ENCODE data around the gene TTC27. TPM values are rescaled to one million over a fixed set of nuclear protein-coding genes. Genes with fewer than 3 reads are reported as not detected.

TTC27 gene
- total and polyA plus RNA-seq, 10 of the 15 experiments (the other 5 are each of a cell fraction or from before 2014, with no cell fraction given): 20.4 to 34.9 (median 26.0) TPM

DNA sequence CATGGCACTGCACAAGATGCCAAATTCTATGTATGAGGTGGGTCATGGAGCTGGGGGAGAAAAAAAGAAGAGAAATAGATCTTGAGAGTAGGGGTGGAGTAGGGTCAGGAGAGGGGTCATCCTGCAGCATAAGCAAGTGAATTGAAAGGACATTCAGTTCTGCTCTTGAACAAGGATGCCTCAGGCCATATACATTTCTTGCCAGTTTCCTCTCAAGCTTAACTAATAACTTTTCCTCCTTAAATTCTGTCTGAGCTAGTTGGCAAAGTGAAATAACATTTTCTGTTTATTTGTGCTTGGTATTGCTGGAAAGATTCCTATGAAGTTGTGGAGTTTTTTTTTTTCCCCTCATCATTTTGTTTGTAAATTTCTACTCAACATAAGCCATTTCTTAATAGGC lies 219.9 kb downstream of the TTC27 start (continued):
- no peak for TF ChIP-seq RB1 (IDR thresholded peaks at IDR 0.05; ENCODE audit: borderline replicate concordance)

GRCh38 chr2:32849456-32850194 lies 221.8 kb downstream of the TTC27 start:
- no peak for DNase-seq (ENCODE audit: low read depth, low spot score)
- BruUV-seq (replicated peaks): no TSS peak
- H3K79me2 ChIP-seq (ENCODE audit: control insufficient read depth, insufficient read depth, low read length): no peaks in the 10 kb centered on the region
- no peak overlapping the region for H3K27ac ChIP-seq (ENCODE audit: control insufficient read depth, insufficient read depth)
- peaks cover 0 to 2% of the 10 kb centered on the region in 2 experiments; a peak in 1 of 4 replicates for H3K27me3 ChIP-seq (replicated peaks in 1 of 2; ENCODE audit: control insufficient read depth in 2 of 2, insufficient read depth in 2 of 2, low read length in 1 of 2)
- no peak overlapping the region for H3K4me3 ChIP-seq
- RAD21 ChIA-PET (ENCODE audit: unreplicated experiment): no interaction called here
- POLR2A ChIA-PET: no interaction called here
- no peak overlapping the region for H3K4me2 ChIP-seq (ENCODE audit: control insufficient read depth, insufficient read depth)
- FAIRE-seq: no peak
- ATAC-seq: no peak
- H3K9ac ChIP-seq (ENCODE audit: control insufficient read depth, insufficient read depth, low read length): no peak overlapping the region
- no peaks in the 10 kb centered on the region for H3K4me1 ChIP-seq (ENCODE audit: control insufficient read depth, insufficient read depth, low read length)
- H4K20me1 ChIP-seq (ENCODE audit: control insufficient read depth, insufficient read depth): no peaks in the 10 kb centered on the region
- 41% methylated on average over 5 of the region's 5 CpGs for WGBS (ENCODE audit: insufficient coverage, insufficient replicate concordance, low lambda C conversion rate, missing lambda C conversion rate)
- intact Hi-C loops (cut with micrococcal nuclease; ENCODE audit: unreplicated experiment): no loop called here
- CTCF ChIA-PET: no interaction called here
- SMC1A ChIA-PET (ENCODE audit: uncharacterized antibody, unreplicated experiment): interaction anchor here (0.6 kb wide), 1 partner anchor 95 kb away, joined by 3 read pairs; no protein-coding TSS in a partner anchor
- no peak overlapping the region for H2AFZ ChIP-seq (ENCODE audit: control insufficient read depth, low read depth, low read length)
- no peaks in the 10 kb centered on the region for H3K36me3 ChIP-seq (ENCODE audit: control insufficient read depth in 2 of 2, insufficient read depth in 2 of 2, low read length in 1 of 2)
- in situ Hi-C loops (cut with MboI): no loop called here
- H3K9me3 ChIP-seq (replicated peaks; ENCODE audit: control insufficient read depth, insufficient read depth, low read length): no peaks in the 10 kb centered on the region; the same call in 2 of the 3 replicates
- TF ChIP-seq SMAD5 (IDR thresholded peaks at IDR 0.05; ENCODE audit: low read depth) (no peak), MTA2 (IDR thresholded peaks at IDR 0.05; ENCODE audit: low read depth) (no peak), STAT1 (conservative IDR thresholded peaks at IDR 0.05) (no peak), SRF (IDR thresholded peaks at IDR 0.05; ENCODE audit: low read depth in 2 of 2, low read length in 2 of 2) (no peak), RELB (IDR thresholded peaks at IDR 0.05; ENCODE audit: low read depth) (no peak), CREB1 (IDR thresholded peaks at IDR 0.05; ENCODE audit: low read depth) (no peak), NR2C1 (IDR thresholded peaks at IDR 0.05) (no peak), CEBPB (IDR thresholded peaks at IDR 0.05; ENCODE audit: borderline replicate concordance in 1 of 2, low read depth in 2 of 2, low read length in 2 of 2) (no peak), ZNF384 (IDR thresholded peaks at IDR 0.05; ENCODE audit: borderline replicate concordance, low read depth, low read length) (no peak), RAD51 (IDR thresholded peaks at IDR 0.05) (no peak), MEF2B (IDR thresholded peaks at IDR 0.05; ENCODE audit: partially characterized antibody, poor library complexity, severe bottlenecking) (no peak), SPI1 (IDR thresholded peaks at IDR 0.05; ENCODE audit: borderline replicate concordance, insufficient read depth, low read depth, low read length) (no peak), GABPA (IDR thresholded peaks at IDR 0.05; ENCODE audit: low read depth) (no peak), YY1 (IDR thresholded peaks at IDR 0.05; ENCODE audit: low read depth, low read length) (no peak)
- TF ChIP-seq, protein P1, sequence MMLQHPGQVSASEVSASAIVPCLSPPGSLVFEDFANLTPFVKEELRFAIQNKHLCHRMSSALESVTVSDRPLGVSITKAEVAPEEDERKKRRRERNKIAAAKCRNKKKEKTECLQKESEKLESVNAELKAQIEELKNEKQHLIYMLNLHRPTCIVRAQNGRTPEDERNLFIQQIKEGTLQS (IDR thresholded peaks at IDR 0.05; ENCODE audit: borderline replicate concordance, extremely low read depth, low read depth, low read length): no peak
- TF ChIP-seq, protein P2, sequence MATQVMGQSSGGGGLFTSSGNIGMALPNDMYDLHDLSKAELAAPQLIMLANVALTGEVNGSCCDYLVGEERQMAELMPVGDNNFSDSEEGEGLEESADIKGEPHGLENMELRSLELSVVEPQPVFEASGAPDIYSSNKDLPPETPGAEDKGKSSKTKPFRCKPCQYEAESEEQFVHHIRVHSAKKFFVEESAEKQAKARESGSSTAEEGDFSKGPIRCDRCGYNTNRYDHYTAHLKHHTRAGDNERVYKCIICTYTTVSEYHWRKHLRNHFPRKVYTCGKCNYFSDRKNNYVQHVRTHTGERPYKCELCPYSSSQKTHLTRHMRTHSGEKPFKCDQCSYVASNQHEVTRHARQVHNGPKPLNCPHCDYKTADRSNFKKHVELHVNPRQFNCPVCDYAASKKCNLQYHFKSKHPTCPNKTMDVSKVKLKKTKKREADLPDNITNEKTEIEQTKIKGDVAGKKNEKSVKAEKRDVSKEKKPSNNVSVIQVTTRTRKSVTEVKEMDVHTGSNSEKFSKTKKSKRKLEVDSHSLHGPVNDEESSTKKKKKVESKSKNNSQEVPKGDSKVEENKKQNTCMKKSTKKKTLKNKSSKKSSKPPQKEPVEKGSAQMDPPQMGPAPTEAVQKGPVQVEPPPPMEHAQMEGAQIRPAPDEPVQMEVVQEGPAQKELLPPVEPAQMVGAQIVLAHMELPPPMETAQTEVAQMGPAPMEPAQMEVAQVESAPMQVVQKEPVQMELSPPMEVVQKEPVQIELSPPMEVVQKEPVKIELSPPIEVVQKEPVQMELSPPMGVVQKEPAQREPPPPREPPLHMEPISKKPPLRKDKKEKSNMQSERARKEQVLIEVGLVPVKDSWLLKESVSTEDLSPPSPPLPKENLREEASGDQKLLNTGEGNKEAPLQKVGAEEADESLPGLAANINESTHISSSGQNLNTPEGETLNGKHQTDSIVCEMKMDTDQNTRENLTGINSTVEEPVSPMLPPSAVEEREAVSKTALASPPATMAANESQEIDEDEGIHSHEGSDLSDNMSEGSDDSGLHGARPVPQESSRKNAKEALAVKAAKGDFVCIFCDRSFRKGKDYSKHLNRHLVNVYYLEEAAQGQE (IDR thresholded peaks at IDR 0.05; ENCODE audit: low read depth, low read length): no peak
